ENCODE measurements around the gene GPR137.

DNA sequence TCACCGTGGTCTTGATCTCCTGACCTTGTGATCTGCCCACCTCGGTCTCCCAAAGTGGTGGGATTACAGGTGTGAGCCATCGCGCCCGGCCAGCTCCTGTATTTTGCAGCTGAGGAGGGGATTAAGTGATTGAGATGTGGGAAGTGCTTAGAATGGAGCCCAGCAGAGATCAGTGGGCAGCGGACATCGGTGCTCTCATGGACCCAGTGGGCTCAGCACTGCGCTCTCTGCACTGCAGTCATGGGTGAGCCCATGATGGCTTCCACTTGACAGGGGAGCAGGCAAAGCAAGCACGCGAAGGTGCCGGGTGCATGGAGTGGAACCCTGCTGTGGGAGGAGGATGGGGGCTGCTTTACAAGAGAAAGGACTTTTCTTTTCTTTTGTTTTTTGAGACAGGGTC lies 45.2 kb downstream of the GPR137 start:
- TF ChIP-seq, protein P1, sequence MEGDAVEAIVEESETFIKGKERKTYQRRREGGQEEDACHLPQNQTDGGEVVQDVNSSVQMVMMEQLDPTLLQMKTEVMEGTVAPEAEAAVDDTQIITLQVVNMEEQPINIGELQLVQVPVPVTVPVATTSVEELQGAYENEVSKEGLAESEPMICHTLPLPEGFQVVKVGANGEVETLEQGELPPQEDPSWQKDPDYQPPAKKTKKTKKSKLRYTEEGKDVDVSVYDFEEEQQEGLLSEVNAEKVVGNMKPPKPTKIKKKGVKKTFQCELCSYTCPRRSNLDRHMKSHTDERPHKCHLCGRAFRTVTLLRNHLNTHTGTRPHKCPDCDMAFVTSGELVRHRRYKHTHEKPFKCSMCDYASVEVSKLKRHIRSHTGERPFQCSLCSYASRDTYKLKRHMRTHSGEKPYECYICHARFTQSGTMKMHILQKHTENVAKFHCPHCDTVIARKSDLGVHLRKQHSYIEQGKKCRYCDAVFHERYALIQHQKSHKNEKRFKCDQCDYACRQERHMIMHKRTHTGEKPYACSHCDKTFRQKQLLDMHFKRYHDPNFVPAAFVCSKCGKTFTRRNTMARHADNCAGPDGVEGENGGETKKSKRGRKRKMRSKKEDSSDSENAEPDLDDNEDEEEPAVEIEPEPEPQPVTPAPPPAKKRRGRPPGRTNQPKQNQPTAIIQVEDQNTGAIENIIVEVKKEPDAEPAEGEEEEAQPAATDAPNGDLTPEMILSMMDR (IDR thresholded peaks at IDR 0.05), result no peak
- no peak for TF ChIP-seq POLR2A (IDR thresholded peaks at IDR 0.05)

Data from adrenal gland (tissue), 5 donors.